Measurements from ENCODE around the gene CCDC136. TPM values are rescaled to one million over a fixed set of nuclear protein-coding genes. Genes with fewer than 3 reads are reported as not detected.

Gene CCDC136
- total RNA-seq, 1 donor from 2014 or later: 4.7 TPM

- Histone ChIP-seq H3K27ac (ENCODE audit: low read depth, low read length) (peak overlapping the region; percentile 79), H3K4me3 (ENCODE audit: low read length in 3 of 3) (no peak overlapping the region), H3K4me1 (ENCODE audit: control insufficient read depth in 3 of 3, insufficient read depth in 3 of 3, low read length in 3 of 3) (peaks cover 47 to 87% (median 66%) of the 10 kb centered on the region in 3 donors), H3K36me3 (ENCODE audit: control insufficient read depth in 3 of 3, insufficient read depth in 3 of 3, low read length in 3 of 3) (peaks cover 35 to 50% (median 49%) of the 10 kb centered on the region in 3 donors), H3K9ac (ENCODE audit: low read depth in 1 of 3, low read length in 3 of 3) (peak overlapping the region in 2 of 3 donors; percentile 19 to 68), H3K27me3 (ENCODE audit: control insufficient read depth in 3 of 3, insufficient read depth in 3 of 3, low read length in 3 of 3) (no peaks in the 10 kb centered on the region), H3K9me3 (ENCODE audit: control insufficient read depth in 3 of 3, low read length in 3 of 3) (no peaks in the 10 kb centered on the region)
Measured at GRCh38 chr7:128858380-128859231, 66.8 kb downstream of the CCDC136 start.

- Histone ChIP-seq H3K9me3 (ENCODE audit: control insufficient read depth in 3 of 3, low read length in 3 of 3) (no peaks in the 10 kb centered on the region), H3K4me1 (ENCODE audit: control insufficient read depth in 3 of 3, insufficient read depth in 3 of 3, low read length in 3 of 3) (peaks cover 54 to 81% (median 65%) of the 10 kb centered on the region in 3 donors), H3K36me3 (ENCODE audit: control insufficient read depth in 3 of 3, insufficient read depth in 3 of 3, low read length in 3 of 3) (peaks cover 26 to 42% (median 40%) of the 10 kb centered on the region in 3 donors), H3K4me3 (ENCODE audit: low read length in 3 of 3) (no peak overlapping the region), H3K27me3 (ENCODE audit: control insufficient read depth in 3 of 3, insufficient read depth in 3 of 3, low read length in 3 of 3) (no peaks in the 10 kb centered on the region), H3K27ac (ENCODE audit: low read depth, low read length) (peak overlapping the region; percentile 79), H3K9ac (ENCODE audit: low read depth in 1 of 3, low read length in 3 of 3) (peak overlapping the region in 2 of 3 donors; percentile 50 to 68)
Measured at GRCh38 chr7:128859232-128860157, 67.7 kb downstream of the CCDC136 start.

- Histone ChIP-seq H3K36me3 (ENCODE audit: control insufficient read depth in 3 of 3, insufficient read depth in 3 of 3, low read length in 3 of 3) (peaks cover 23 to 39% (median 38%) of the 10 kb centered on the region in 3 donors), H3K27ac (ENCODE audit: low read depth, low read length) (peak overlapping the region; percentile 79), H3K4me1 (ENCODE audit: control insufficient read depth in 3 of 3, insufficient read depth in 3 of 3, low read length in 3 of 3) (peaks cover 54 to 71% (median 56%) of the 10 kb centered on the region in 3 donors)
Measured at GRCh38 chr7:128860158-128861073, 68.6 kb downstream of the CCDC136 start.

GRCh38 chr7:128861957-128862570, 70.3 kb downstream of the CCDC136 start:
- H3K4me3 ChIP-seq (ENCODE audit: low read length in 3 of 3): peak overlapping the region; percentile 65 to 99 (median 92)
- H3K27ac ChIP-seq (ENCODE audit: low read depth, low read length): peak overlapping the region; percentile 89
- H3K9me3 ChIP-seq (ENCODE audit: control insufficient read depth in 3 of 3, low read length in 3 of 3): no peaks in the 10 kb centered on the region
- peaks cover 16 to 31% (median 26%) of the 10 kb centered on the region in 3 donors for H3K36me3 ChIP-seq (ENCODE audit: control insufficient read depth in 3 of 3, insufficient read depth in 3 of 3, low read length in 3 of 3)
- peaks cover 43 to 58% (median 46%) of the 10 kb centered on the region in 3 donors for H3K4me1 ChIP-seq (ENCODE audit: control insufficient read depth in 3 of 3, insufficient read depth in 3 of 3, low read length in 3 of 3)
- no peaks in the 10 kb centered on the region for H3K27me3 ChIP-seq (ENCODE audit: control insufficient read depth in 3 of 3, insufficient read depth in 3 of 3, low read length in 3 of 3)
- H3K9ac ChIP-seq (ENCODE audit: low read depth in 1 of 3, low read length in 3 of 3): peak overlapping the region in 2 of 3 donors; percentile 39 to 90

More at GRCh38 chr7:128860158-128861073, 68.6 kb downstream of the CCDC136 start:
- no peaks in the 10 kb centered on the region for H3K9me3 ChIP-seq (ENCODE audit: control insufficient read depth in 3 of 3, low read length in 3 of 3)
- H3K27me3 ChIP-seq (ENCODE audit: control insufficient read depth in 3 of 3, insufficient read depth in 3 of 3, low read length in 3 of 3): no peaks in the 10 kb centered on the region
- H3K4me3 ChIP-seq (ENCODE audit: low read length in 3 of 3): no peak overlapping the region
- peak overlapping the region; percentile 47 to 68 (median 50) for H3K9ac ChIP-seq (ENCODE audit: low read depth in 1 of 3, low read length in 3 of 3)

- Histone ChIP-seq H3K9me3 (ENCODE audit: control insufficient read depth in 3 of 3, low read length in 3 of 3) (no peaks in the 10 kb centered on the region), H3K27ac (ENCODE audit: low read depth, low read length) (peak within 1 kb of the TSS; percentile 89), H3K9ac (ENCODE audit: low read depth in 1 of 3, low read length in 3 of 3) (peak within 1 kb of the TSS; percentile 85 to 94 (median 90)), H3K36me3 (ENCODE audit: control insufficient read depth in 3 of 3, insufficient read depth in 3 of 3, low read length in 3 of 3) (peaks cover 17 to 25% (median 23%) of the 10 kb centered on the region in 3 donors), H3K4me1 (ENCODE audit: control insufficient read depth in 3 of 3, insufficient read depth in 3 of 3, low read length in 3 of 3) (peaks cover 42 to 54% (median 46%) of the 10 kb centered on the region in 3 donors), H3K4me3 (ENCODE audit: low read length in 3 of 3) (peak within 1 kb of the TSS; percentile 92 to 99 (median 98)), H3K27me3 (ENCODE audit: control insufficient read depth in 3 of 3, insufficient read depth in 3 of 3, low read length in 3 of 3) (no peaks in the 10 kb centered on the region)
Measured at GRCh38 chr7:128862571-128863432, 71.0 kb downstream of the CCDC136 start, which contains the start of gene ATP6V1F. TSS of gene ATP6V1F (plus strand) at chr7:128862856. CDS start at chr7:128862905, 49 bp downstream.

GRCh38 chr7:128863433-128863989, 71.7 kb downstream of the CCDC136 start:
- Histone ChIP-seq H3K4me3 (ENCODE audit: low read length in 3 of 3) (peak overlapping the region; percentile 92 to 99 (median 98)), H3K27me3 (ENCODE audit: control insufficient read depth in 3 of 3, insufficient read depth in 3 of 3, low read length in 3 of 3) (no peaks in the 10 kb centered on the region), H3K36me3 (ENCODE audit: control insufficient read depth in 3 of 3, insufficient read depth in 3 of 3, low read length in 3 of 3) (peaks cover 17 to 20% (median 20%) of the 10 kb centered on the region in 3 donors), H3K4me1 (ENCODE audit: control insufficient read depth in 3 of 3, insufficient read depth in 3 of 3, low read length in 3 of 3) (peaks cover 46 to 56% (median 51%) of the 10 kb centered on the region in 3 donors), H3K9me3 (ENCODE audit: control insufficient read depth in 3 of 3, low read length in 3 of 3) (no peaks in the 10 kb centered on the region), H3K27ac (ENCODE audit: low read depth, low read length) (peak overlapping the region; percentile 89), H3K9ac (ENCODE audit: low read depth in 1 of 3, low read length in 3 of 3) (peak overlapping the region; percentile 85 to 94 (median 90))

- H3K36me3 ChIP-seq (ENCODE audit: control insufficient read depth in 3 of 3, insufficient read depth in 3 of 3, low read length in 3 of 3): peaks cover 12 to 17% (median 15%) of the 10 kb centered on the region in 3 donors
- H3K9me3 ChIP-seq (ENCODE audit: control insufficient read depth in 3 of 3, low read length in 3 of 3): no peaks in the 10 kb centered on the region
- peaks cover 39 to 56% (median 44%) of the 10 kb centered on the region in 3 donors for H3K4me1 ChIP-seq (ENCODE audit: control insufficient read depth in 3 of 3, insufficient read depth in 3 of 3, low read length in 3 of 3)
- peak overlapping the region in 1 of 3 donors; percentile 8 for H3K9ac ChIP-seq (ENCODE audit: low read depth in 1 of 3, low read length in 3 of 3)
- no peak overlapping the region for H3K4me3 ChIP-seq (ENCODE audit: low read length in 3 of 3)
- H3K27me3 ChIP-seq (ENCODE audit: control insufficient read depth in 3 of 3, insufficient read depth in 3 of 3, low read length in 3 of 3): no peaks in the 10 kb centered on the region
- no peak overlapping the region for H3K27ac ChIP-seq (ENCODE audit: low read depth, low read length)
Measured at GRCh38 chr7:128865303-128865702, 73.5 kb downstream of the CCDC136 start.
